ENCODE results near the gene MTFR2. TPM values are rescaled to one million over a fixed set of nuclear protein-coding genes. Genes with fewer than 3 reads are reported as not detected.

The MTFR2 gene
- total and polyA plus RNA-seq, 12 donors: 0.30 to 0.97 (median 0.67) TPM; not detected in 1

DNA sequence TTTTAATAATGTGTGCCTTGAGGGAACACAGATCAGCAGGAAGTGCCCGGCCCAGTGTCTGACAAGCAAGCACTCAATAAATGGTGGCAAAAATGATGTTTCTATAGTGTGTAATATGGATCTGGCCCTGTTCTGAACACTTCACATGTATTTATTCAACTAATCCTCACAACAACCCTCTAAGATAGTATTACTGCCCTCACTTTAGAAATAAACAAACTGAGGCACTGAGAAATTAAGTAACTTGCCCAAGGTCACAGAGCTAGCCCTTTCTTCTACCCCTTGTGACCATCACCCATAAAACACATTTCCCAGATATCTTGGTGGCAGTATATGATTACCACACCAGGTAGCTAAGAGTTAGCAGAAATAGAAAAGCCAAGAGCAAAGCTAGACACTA is 12.8 kb upstream of the MTFR2 start:
- intact Hi-C loops (cut with DNase I): loop anchor here in 1 of 2 donors (10.0 kb wide), 1 partner anchor 302 kb away; no protein-coding TSS in a partner anchor
- Histone ChIP-seq H3K27me3 (no peaks in the 10 kb centered on the region), H3K9me3 (replicated peaks in 1 of 3) (no peaks in the 10 kb centered on the region), H3K27ac (no peak overlapping the region), H3K4me3 (no peak overlapping the region), H3K4me1 (replicated peaks in 1 of 2) (peaks cover 0 to 15% of the 10 kb centered on the region in 2 donors), H3K36me3 (replicated peaks in 1 of 2) (peaks cover 0 to 93% of the 10 kb centered on the region in 2 donors)
- 81 to 91% (median 86%) methylated on average over 1 of the region's 1 CpG for WGBS, 4 donors
- TF ChIP-seq, protein P1, sequence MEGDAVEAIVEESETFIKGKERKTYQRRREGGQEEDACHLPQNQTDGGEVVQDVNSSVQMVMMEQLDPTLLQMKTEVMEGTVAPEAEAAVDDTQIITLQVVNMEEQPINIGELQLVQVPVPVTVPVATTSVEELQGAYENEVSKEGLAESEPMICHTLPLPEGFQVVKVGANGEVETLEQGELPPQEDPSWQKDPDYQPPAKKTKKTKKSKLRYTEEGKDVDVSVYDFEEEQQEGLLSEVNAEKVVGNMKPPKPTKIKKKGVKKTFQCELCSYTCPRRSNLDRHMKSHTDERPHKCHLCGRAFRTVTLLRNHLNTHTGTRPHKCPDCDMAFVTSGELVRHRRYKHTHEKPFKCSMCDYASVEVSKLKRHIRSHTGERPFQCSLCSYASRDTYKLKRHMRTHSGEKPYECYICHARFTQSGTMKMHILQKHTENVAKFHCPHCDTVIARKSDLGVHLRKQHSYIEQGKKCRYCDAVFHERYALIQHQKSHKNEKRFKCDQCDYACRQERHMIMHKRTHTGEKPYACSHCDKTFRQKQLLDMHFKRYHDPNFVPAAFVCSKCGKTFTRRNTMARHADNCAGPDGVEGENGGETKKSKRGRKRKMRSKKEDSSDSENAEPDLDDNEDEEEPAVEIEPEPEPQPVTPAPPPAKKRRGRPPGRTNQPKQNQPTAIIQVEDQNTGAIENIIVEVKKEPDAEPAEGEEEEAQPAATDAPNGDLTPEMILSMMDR (IDR thresholded peaks at IDR 0.05): no peak
- no peak for TF ChIP-seq POLR2A (IDR thresholded peaks at IDR 0.05)
- no peak for DNase-seq

DNA sequence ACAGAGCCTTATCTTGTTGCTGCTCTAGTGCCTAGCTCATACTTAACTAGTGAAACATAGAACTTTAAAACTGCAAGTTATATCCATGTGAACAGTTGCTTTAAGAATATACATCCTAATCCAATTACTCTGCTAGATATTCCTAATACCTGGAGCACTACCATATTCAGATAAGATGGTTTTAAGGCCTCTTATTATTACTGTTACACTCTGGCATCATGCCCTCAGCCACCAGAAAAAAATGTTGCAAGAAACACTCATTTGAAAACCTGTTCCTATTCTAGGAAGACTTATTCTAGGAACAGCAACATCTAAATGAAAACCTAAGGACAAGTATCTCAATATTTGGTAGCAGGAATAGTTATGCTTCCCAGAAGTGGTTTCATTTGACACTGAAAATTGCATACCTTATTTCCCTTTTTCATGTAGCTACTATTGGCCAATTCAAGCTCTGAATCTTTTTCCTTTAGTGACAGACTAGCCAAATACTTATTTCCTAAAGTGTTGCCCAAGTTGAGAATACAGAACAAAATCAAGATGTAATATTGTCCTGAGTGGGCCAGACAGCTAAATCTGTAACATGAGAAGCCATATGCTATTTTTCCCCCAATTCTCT is 4.8 kb upstream of the MTFR2 start:
- Histone ChIP-seq H3K9me3 (replicated peaks in 1 of 3) (no peaks in the 10 kb centered on the region), H3K27me3 (no peaks in the 10 kb centered on the region), H3K4me3 (no peak overlapping the region), H3K27ac (no peak overlapping the region), H3K4me1 (replicated peaks in 1 of 2) (peaks cover 0 to 15% of the 10 kb centered on the region in 2 donors), H3K36me3 (replicated peaks in 1 of 2) (peaks cover 0 to 16% of the 10 kb centered on the region in 2 donors)
- no peak for DNase-seq
- no peak for TF ChIP-seq POLR2A (IDR thresholded peaks at IDR 0.05)
- TF ChIP-seq, protein P1 (IDR thresholded peaks at IDR 0.05): no peak
- intact Hi-C loops (cut with DNase I): no loop called here

DNA sequence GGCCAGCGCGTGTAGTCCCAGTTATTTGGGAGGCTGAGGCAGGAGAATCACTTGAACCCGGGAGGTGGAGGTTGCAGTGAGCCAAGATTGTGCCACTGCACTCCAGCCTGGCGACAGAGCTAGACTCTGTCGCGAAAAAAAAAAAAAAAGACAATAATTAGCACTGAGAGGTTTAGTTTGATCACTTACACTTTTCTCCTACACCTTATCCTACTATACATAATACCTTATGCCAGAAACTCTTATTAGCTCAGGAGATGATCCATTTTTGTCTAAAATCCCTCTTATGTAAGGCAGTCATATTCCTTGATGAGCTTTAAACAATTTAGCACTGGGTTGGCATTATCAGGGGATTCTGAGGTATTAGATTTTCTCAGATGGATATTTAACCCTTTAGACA is 3.6 kb upstream of the MTFR2 start:
- TF ChIP-seq POLR2A (IDR thresholded peaks at IDR 0.05): no peak
- TF ChIP-seq, protein P1 (IDR thresholded peaks at IDR 0.05): no peak
- intact Hi-C loops (cut with DNase I): no loop called here
- DNase-seq: no peak
- Histone ChIP-seq H3K27me3 (no peaks in the 10 kb centered on the region), H3K4me3 (no peak overlapping the region), H3K9me3 (replicated peaks in 1 of 3) (no peaks in the 10 kb centered on the region), H3K36me3 (replicated peaks in 1 of 2) (peaks cover 0 to 5% of the 10 kb centered on the region in 2 donors), H3K4me1 (replicated peaks in 1 of 2) (peaks cover 0 to 20% of the 10 kb centered on the region in 2 donors), H3K27ac (no peak overlapping the region)
- 80 to 84% (median 84%) methylated on average over 6 of the region's 6 CpGs for WGBS, 4 donors

DNA sequence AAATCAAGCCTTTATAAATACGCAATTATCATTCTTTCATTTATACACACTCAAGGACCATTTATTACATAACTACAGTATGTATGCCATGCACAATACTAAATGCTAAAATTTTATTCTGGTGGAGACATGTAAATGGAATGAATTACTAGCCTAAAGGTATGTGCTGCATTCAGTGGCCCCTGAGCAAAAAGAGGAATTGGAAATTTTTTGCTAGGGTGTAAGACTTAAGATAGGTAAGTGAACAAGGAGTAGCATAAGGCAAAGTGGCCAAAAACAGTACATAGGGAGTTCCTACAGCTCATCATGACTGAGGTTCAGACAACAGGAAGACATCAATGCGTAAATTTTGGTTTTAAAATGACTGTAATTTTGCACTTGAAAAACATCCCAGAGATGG is 2.3 kb upstream of the MTFR2 start:
- WGBS, 4 donors: 63 to 72% (median 69%) methylated on average over 2 of the region's 2 CpGs
- Histone ChIP-seq H3K27ac (no peak overlapping the region), H3K4me1 (replicated peaks in 1 of 2) (peaks cover 0 to 20% of the 10 kb centered on the region in 2 donors), H3K36me3 (replicated peaks in 1 of 2) (no peaks in the 10 kb centered on the region), H3K9me3 (replicated peaks in 1 of 3) (no peaks in the 10 kb centered on the region), H3K27me3 (no peaks in the 10 kb centered on the region), H3K4me3 (no peak overlapping the region)
- DNase-seq: no peak
- intact Hi-C loops (cut with DNase I): no loop called here
- no peak for TF ChIP-seq POLR2A (IDR thresholded peaks at IDR 0.05)
- TF ChIP-seq, protein P1 (IDR thresholded peaks at IDR 0.05): no peak
